ENCODE measurements around the gene PRAMEF11.
"Not testable (repeated sequence)": the region's sequence is repeated elsewhere in the genome, so short reads cannot be mapped to it uniquely, and the experiment has no call there.

PRAMEF11 gene

DNA sequence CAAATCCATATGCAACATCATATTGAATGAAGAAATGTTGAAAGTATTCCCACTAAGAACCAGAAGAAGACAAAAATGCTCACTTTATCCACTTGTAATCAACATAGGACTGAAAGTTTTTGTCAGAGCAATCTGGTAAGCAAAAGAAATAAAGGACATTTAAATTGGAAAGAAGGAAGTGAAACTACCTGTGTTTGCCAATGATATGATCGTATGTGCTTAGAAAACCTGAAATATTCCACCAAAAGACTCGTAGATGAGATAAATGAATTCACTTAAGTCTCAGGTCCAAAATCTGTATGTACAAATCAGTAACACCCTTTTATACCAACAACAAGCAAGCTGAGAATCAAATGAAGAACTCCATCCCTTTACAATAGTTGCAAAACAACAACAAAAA lies 31.5 kb downstream of the PRAMEF11 start (continued):
- TF ChIP-seq, protein P1, sequence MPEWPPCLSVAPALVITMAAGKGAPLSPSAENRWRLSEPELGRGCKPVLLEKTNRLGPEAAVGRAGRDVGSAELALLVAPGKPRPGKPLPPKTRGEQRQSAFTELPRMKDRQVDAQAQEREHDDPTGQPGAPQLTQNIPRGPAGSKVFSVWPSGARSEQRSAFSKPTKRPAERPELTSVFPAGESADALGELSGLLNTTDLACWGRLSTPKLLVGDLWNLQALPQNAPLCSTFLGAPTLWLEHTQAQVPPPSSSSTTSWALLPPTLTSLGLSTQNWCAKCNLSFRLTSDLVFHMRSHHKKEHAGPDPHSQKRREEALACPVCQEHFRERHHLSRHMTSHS (tag by site-specific recombination; IDR thresholded peaks at IDR 0.05): no peak
- no peak for TF ChIP-seq ZNF768 (tag by site-specific recombination; IDR thresholded peaks at IDR 0.05)

DNA sequence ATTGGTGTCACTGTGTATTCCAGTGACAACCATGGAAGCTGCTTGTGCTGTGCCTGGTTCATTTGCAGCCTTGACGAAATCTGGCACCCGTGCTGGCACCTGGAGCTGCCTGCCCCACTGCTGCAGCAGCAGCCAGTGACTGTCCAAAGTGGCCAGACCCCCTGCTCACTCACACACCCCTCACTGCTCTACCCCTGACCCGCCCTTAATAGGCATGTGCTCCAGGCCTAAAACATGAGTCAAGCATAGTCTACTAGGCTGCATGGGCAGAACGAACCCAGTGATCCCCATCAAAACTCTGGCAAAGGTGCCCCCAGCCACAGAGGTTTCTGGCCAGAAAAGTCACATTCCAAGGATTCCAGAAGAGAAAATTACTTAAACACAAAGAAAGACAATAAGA lies 32.3 kb downstream of the PRAMEF11 start:
- Histone ChIP-seq H3K4me1 (ENCODE audit: control insufficient read depth, insufficient read depth, low read length) (no peaks in the 10 kb centered on the region), H3K4me3 (ENCODE audit: low read depth, low read length) (no peak overlapping the region), H3K27ac (ENCODE audit: extremely low read depth, low read depth, low read length) (no peak overlapping the region), H3K36me3 (ENCODE audit: control insufficient read depth in 2 of 2, insufficient read depth in 1 of 2, low read length in 2 of 2) (no peaks in the 10 kb centered on the region), H3K9me3 (ENCODE audit: control insufficient read depth, insufficient read depth, low read depth, low read length) (no peaks in the 10 kb centered on the region)
- CTCF ChIA-PET: no interaction called here
- TF ChIP-seq ZFP3 (tag by site-specific recombination; IDR thresholded peaks at IDR 0.05; ENCODE audit: low read depth) (no peak), ZNF16 (tag by site-specific recombination; IDR thresholded peaks at IDR 0.05; ENCODE audit: low read depth) (no peak), ZNF302 (tag by site-specific recombination; IDR thresholded peaks at IDR 0.05; ENCODE audit: low read depth) (no peak)
- POLR2A ChIA-PET: no interaction called here

DNA sequence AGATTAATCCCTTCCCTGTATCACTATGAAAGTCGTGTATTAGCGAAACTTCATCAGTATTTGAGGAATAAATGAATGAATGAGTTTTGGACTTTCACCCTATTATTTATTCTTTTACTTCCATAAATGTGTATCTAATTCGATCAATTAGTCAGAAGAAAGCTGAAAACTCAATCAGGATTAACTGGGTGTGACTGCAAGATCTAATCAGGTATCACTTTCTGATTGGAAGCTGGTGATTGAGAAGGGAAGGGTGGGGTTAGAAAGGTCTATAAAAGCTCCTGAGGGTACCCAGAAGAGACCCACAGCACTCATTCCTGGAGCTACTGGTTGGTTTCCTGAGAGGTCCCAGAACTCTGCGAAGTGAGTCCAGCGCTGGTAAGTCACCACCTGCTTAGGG lies 40.1 kb downstream of the PRAMEF11 start, which contains the start of gene PRAMEF1:
Gene PRAMEF1 (plus strand): TSS at position 301 of the 400 bp plus-strand sequence. CDS start 1,831 bp downstream, outside the sequence.
- CTCF ChIA-PET; H3K36me3 ChIP-seq (ENCODE audit: control insufficient read depth in 2 of 2, insufficient read depth in 1 of 2, low read length in 2 of 2); H3K4me3 ChIP-seq (ENCODE audit: low read depth, low read length); H3K4me1 ChIP-seq (ENCODE audit: control insufficient read depth, insufficient read depth, low read length); POLR2A ChIA-PET; H3K27ac ChIP-seq (ENCODE audit: extremely low read depth, low read depth, low read length); H3K9me3 ChIP-seq (ENCODE audit: control insufficient read depth, insufficient read depth, low read depth, low read length): not testable (repeated sequence)

DNA sequence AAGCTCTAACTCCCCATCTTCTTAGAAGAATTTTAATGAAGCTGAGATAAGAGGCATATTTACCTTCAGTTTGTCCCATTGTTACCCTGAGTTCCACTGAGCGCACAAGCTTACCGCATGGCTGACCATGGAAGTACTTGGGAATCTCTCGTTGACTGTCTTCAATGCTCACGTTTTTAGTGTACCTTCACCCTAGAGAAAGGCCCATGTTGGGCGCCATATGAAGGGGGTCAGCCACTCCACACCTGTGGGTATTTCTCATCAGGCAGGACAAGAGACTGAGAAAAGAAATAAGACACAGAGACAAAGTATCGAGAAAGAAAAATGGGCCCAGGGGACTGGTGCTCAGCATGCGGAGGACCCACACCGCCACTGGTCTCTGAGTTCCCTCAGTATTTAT lies 46.5 kb downstream of the PRAMEF11 start:
- H3K9me3 ChIP-seq (ENCODE audit: control insufficient read depth, insufficient read depth, low read depth, low read length); H3K4me3 ChIP-seq (ENCODE audit: low read depth, low read length); POLR2A ChIA-PET; H3K36me3 ChIP-seq (ENCODE audit: control insufficient read depth in 2 of 2, insufficient read depth in 1 of 2, low read length in 2 of 2); H3K27ac ChIP-seq (ENCODE audit: extremely low read depth, low read depth, low read length); H3K4me1 ChIP-seq (ENCODE audit: control insufficient read depth, insufficient read depth, low read length): not testable (repeated sequence)
- peak; percentile 63 for TF ChIP-seq SETDB1 (IDR thresholded peaks at IDR 0.05; ENCODE audit: insufficient read length, low read length)
- CTCF ChIA-PET: interaction anchor here (0.7 to 0.9 kb wide), 3 partner anchors 19 to 97 kb away, joined by 3 to 5 read pairs (median 4); no protein-coding TSS in a partner anchor

DNA sequence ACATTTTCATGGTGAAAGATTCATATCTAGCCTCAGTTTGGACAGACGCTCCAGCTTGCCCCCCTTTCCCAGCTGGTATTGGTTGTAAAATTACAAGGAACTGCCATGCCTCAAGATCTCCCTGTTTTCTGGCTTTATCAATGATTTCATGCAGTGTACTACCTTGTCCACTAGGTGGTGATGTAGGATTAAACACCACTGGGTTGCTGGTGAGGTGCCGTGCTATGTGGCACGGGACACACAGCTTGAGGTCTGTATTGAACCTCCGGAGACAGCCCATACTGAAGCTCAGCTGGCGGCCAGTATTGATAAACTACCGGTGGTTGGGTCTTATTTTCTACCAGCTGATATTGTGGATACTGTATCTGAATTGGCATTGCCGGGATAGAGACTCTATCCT lies 47.4 kb downstream of the PRAMEF11 start:
- H3K27ac ChIP-seq (ENCODE audit: extremely low read depth, low read depth, low read length); POLR2A ChIA-PET; H3K4me3 ChIP-seq (ENCODE audit: low read depth, low read length); H3K36me3 ChIP-seq (ENCODE audit: control insufficient read depth in 2 of 2, insufficient read depth in 1 of 2, low read length in 2 of 2); H3K9me3 ChIP-seq (ENCODE audit: control insufficient read depth, insufficient read depth, low read depth, low read length); H3K4me1 ChIP-seq (ENCODE audit: control insufficient read depth, insufficient read depth, low read length); CTCF ChIA-PET: not testable (repeated sequence)
- TF ChIP-seq ZNF654 (tag by site-specific recombination; IDR thresholded peaks at IDR 0.05; ENCODE audit: low read depth): peak; percentile 48

DNA sequence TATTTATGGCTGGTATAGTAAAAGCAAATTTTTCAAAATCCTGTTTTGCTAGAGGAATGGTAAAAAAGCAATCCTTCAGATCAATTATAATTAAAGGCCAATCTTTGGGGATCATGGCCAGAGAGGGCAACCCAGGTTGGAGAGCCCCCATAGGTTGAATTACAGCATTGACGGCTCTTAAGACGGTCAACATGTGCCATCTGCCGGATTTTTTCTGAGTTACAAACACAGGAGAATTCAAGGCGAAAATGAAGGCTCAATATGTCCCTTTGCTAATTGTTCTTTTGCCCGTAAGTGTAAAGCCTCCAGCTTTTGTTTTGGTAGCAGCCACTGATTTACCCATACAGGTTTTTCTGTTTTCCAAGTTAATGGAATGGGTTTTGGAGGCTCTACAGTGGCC lies 49.7 kb downstream of the PRAMEF11 start:
- H3K4me1 ChIP-seq (ENCODE audit: control insufficient read depth, insufficient read depth, low read length); CTCF ChIA-PET; POLR2A ChIA-PET; H3K9me3 ChIP-seq (ENCODE audit: control insufficient read depth, insufficient read depth, low read depth, low read length); H3K27ac ChIP-seq (ENCODE audit: extremely low read depth, low read depth, low read length); H3K4me3 ChIP-seq (ENCODE audit: low read depth, low read length); H3K36me3 ChIP-seq (ENCODE audit: control insufficient read depth in 2 of 2, insufficient read depth in 1 of 2, low read length in 2 of 2): not testable (repeated sequence)

DNA sequence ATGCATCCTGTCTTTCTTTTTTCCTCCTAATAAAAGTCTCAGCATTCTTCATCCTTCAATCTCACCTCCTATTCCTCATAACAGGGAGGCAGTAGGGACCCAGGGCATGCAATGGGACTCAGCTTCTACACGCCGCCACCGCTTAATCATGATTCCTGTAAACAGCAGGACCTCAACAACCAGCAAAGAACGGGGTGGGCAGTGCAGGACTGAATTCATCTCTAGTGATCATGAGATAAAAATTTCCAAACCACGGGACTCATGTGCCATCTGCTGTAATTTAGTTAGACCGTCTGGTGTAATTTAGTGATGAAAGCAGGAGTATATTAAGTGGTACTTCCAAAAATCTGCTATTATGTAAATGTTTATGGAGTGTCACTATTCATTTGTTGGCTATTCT lies 52.3 kb downstream of the PRAMEF11 start:
- POLR2A ChIA-PET: no interaction called here
- no peak overlapping the region for H3K4me3 ChIP-seq (ENCODE audit: low read depth, low read length)
- CTCF ChIA-PET: no interaction called here
- H3K4me1 ChIP-seq (ENCODE audit: control insufficient read depth, insufficient read depth, low read length): no peaks in the 10 kb centered on the region
- H3K36me3 ChIP-seq (ENCODE audit: control insufficient read depth in 2 of 2, insufficient read depth in 1 of 2, low read length in 2 of 2): no peaks in the 10 kb centered on the region
- H3K27ac ChIP-seq (ENCODE audit: extremely low read depth, low read depth, low read length): no peak overlapping the region
- no peaks in the 10 kb centered on the region for H3K9me3 ChIP-seq (ENCODE audit: control insufficient read depth, insufficient read depth, low read depth, low read length)
- TF ChIP-seq ZNF155 (tag by site-specific recombination; IDR thresholded peaks at IDR 0.05): no peak
- TF ChIP-seq ZNF529 (tag by site-specific recombination; IDR thresholded peaks at IDR 0.05; ENCODE audit: insufficient replicate concordance): no peak
- TF ChIP-seq, protein P2, sequence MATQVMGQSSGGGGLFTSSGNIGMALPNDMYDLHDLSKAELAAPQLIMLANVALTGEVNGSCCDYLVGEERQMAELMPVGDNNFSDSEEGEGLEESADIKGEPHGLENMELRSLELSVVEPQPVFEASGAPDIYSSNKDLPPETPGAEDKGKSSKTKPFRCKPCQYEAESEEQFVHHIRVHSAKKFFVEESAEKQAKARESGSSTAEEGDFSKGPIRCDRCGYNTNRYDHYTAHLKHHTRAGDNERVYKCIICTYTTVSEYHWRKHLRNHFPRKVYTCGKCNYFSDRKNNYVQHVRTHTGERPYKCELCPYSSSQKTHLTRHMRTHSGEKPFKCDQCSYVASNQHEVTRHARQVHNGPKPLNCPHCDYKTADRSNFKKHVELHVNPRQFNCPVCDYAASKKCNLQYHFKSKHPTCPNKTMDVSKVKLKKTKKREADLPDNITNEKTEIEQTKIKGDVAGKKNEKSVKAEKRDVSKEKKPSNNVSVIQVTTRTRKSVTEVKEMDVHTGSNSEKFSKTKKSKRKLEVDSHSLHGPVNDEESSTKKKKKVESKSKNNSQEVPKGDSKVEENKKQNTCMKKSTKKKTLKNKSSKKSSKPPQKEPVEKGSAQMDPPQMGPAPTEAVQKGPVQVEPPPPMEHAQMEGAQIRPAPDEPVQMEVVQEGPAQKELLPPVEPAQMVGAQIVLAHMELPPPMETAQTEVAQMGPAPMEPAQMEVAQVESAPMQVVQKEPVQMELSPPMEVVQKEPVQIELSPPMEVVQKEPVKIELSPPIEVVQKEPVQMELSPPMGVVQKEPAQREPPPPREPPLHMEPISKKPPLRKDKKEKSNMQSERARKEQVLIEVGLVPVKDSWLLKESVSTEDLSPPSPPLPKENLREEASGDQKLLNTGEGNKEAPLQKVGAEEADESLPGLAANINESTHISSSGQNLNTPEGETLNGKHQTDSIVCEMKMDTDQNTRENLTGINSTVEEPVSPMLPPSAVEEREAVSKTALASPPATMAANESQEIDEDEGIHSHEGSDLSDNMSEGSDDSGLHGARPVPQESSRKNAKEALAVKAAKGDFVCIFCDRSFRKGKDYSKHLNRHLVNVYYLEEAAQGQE (tag by site-specific recombination; IDR thresholded peaks at IDR 0.05): no peak
- TF ChIP-seq ZSCAN23 (tag by site-specific recombination; IDR thresholded peaks at IDR 0.05): no peak
- TF ChIP-seq HOXC10 (CRISPR knock-in tag; IDR thresholded peaks at IDR 0.05): no peak
- TF ChIP-seq ZNF707 (tag by site-specific recombination; IDR thresholded peaks at IDR 0.05): no peak
- no peak for TF ChIP-seq ZFHX2 (tag by site-specific recombination; conservative IDR thresholded peaks at IDR 0.05)
- no peak for TF ChIP-seq ZNF561 (tag by site-specific recombination; IDR thresholded peaks at IDR 0.05; ENCODE audit: borderline replicate concordance)
- no peak for TF ChIP-seq KLF7 (tag by site-specific recombination; IDR thresholded peaks at IDR 0.05; ENCODE audit: borderline replicate concordance)
- TF ChIP-seq ZNF19 (tag by site-specific recombination; IDR thresholded peaks at IDR 0.05; ENCODE audit: low read depth): no peak
